Skeletal muscle tissue (tissue), 4 donors: ENCODE measurements around the gene GGT6. TPM values are rescaled to one million over a fixed set of nuclear protein-coding genes. Genes with fewer than 3 reads are reported as not detected.

Experiments used
- H3K27ac ChIP-seq: one replicate; pipeline ENCODE4 v1.7.0; 2013; ENCODE audit warnings: mild to moderate bottlenecking, low read depth, low read length, inconsistent platforms
- H3K27me3 ChIP-seq, 3 donors: one replicate each; pipeline ENCODE4 v1.7.0; 2013; ENCODE audit warnings: low read length in 3 of 3; ENCODE audit not compliant: control insufficient read depth in 3 of 3, insufficient read depth in 3 of 3
- H3K36me3 ChIP-seq, 3 donors: one replicate each; pipeline ENCODE4 v1.7.0; 2013; ENCODE audit warnings: low read length in 3 of 3; ENCODE audit not compliant: control insufficient read depth in 3 of 3, insufficient read depth in 3 of 3
- H3K4me1 ChIP-seq, 3 donors: one replicate each; pipeline ENCODE4 v1.7.0; 2013; ENCODE audit warnings: low read length in 3 of 3, mild to moderate bottlenecking in 3 of 3; ENCODE audit not compliant: control insufficient read depth in 3 of 3, insufficient read depth in 3 of 3
- H3K4me3 ChIP-seq, 3 donors: one replicate each; pipeline ENCODE4 v1.7.0; 2013; ENCODE audit warnings: low read length in 3 of 3
- H3K9ac ChIP-seq, 3 donors: one replicate each; pipeline ENCODE4 v1.7.0; 2013; ENCODE audit warnings: low read length in 3 of 3, mild to moderate bottlenecking in 3 of 3, moderate library complexity in 2 of 3, low read depth in 1 of 3
- H3K9me3 ChIP-seq, 3 donors: one replicate each; pipeline ENCODE4 v1.7.0; 2013; ENCODE audit warnings: low read length in 3 of 3; ENCODE audit not compliant: control insufficient read depth in 3 of 3
- total RNA-seq: library from RNA; depleted of rRNA; stranded (reverse); fragments of >200 nt; gene quantifications from one replicate; pipeline ENCODE4 v1.2.3, GENCODE V29; 2014
- donor health status: Osteomylitis.

The GGT6 gene
- total RNA-seq, 1 donor from 2014 or later = not detected

- Histone ChIP-seq H3K36me3 (no peaks in the 10 kb centered on the region), H3K9ac (peak overlapping the region in 1 of 3 donors; percentile 40), H3K4me3 (no peak overlapping the region), H3K27me3 (no peaks in the 10 kb centered on the region), H3K9me3 (no peaks in the 10 kb centered on the region), H3K27ac (no peak overlapping the region), H3K4me1 (peaks cover 6 to 8% (median 7%) of the 10 kb centered on the region in 3 donors)
These were observed 6.4 kb upstream of the GGT6 start for GRCh38 chr17:4566785-4567184.

GRCh38 chr17:4565209-4566141, 5.1 kb upstream of the GGT6 start:
- Histone ChIP-seq H3K4me1 (peaks cover 6 to 8% (median 7%) of the 10 kb centered on the region in 3 donors), H3K9ac (peak overlapping the region in 1 of 3 donors; percentile 69), H3K27ac (no peak overlapping the region), H3K4me3 (no peak overlapping the region), H3K36me3 (no peaks in the 10 kb centered on the region), H3K9me3 (no peaks in the 10 kb centered on the region), H3K27me3 (no peaks in the 10 kb centered on the region)

- Histone ChIP-seq H3K9me3 (no peaks in the 10 kb centered on the region), H3K36me3 (no peaks in the 10 kb centered on the region), H3K4me3 (no peak overlapping the region), H3K27ac (no peak overlapping the region), H3K27me3 (no peaks in the 10 kb centered on the region), H3K9ac (peak overlapping the region in 1 of 3 donors; percentile 23), H3K4me1 (peaks cover 6 to 8% (median 7%) of the 10 kb centered on the region in 3 donors)
These were observed 1.9 kb upstream of the GGT6 start for GRCh38 chr17:4562015-4562969.

GRCh38 chr17:4560837-4561256, 470 bp upstream of the GGT6 start:
- H3K36me3 ChIP-seq = no peaks in the 10 kb centered on the region
- no peak overlapping the region for H3K9ac ChIP-seq
- no peak overlapping the region for H3K4me3 ChIP-seq
- H3K27me3 ChIP-seq = no peaks in the 10 kb centered on the region
- H3K4me1 ChIP-seq = peaks cover 9 to 11% (median 10%) of the 10 kb centered on the region in 3 donors
- H3K9me3 ChIP-seq = no peaks in the 10 kb centered on the region
- no peak overlapping the region for H3K27ac ChIP-seq

- H3K4me3 ChIP-seq = no peak overlapping the region
- no peaks in the 10 kb centered on the region for H3K9me3 ChIP-seq
- no peaks in the 10 kb centered on the region for H3K36me3 ChIP-seq
- no peak overlapping the region for H3K9ac ChIP-seq
- peaks cover 8 to 12% (median 9%) of the 10 kb centered on the region in 3 donors for H3K4me1 ChIP-seq
- H3K27me3 ChIP-seq = no peaks in the 10 kb centered on the region
- H3K27ac ChIP-seq = no peak overlapping the region
These were observed 411 bp downstream of the GGT6 start for GRCh38 chr17:4559966-4560365.

GRCh38 chr17:4559139-4559791, 1.1 kb downstream of the GGT6 start:
- no peaks in the 10 kb centered on the region for H3K36me3 ChIP-seq
- no peak overlapping the region for H3K4me3 ChIP-seq
- no peaks in the 10 kb centered on the region for H3K9me3 ChIP-seq
- H3K4me1 ChIP-seq = peaks cover 15 to 19% (median 16%) of the 10 kb centered on the region in 3 donors
- H3K9ac ChIP-seq = no peak overlapping the region
- H3K27me3 ChIP-seq = no peaks in the 10 kb centered on the region
- H3K27ac ChIP-seq = no peak overlapping the region

GRCh38 chr17:4558347-4558971, 1.9 kb downstream of the GGT6 start:
- Histone ChIP-seq H3K9me3 (no peaks in the 10 kb centered on the region), H3K36me3 (peaks cover 2 to 3% (median 3%) of the 10 kb centered on the region in 3 donors), H3K27ac (no peak overlapping the region), H3K27me3 (no peaks in the 10 kb centered on the region), H3K4me1 (peaks cover 21 to 26% (median 21%) of the 10 kb centered on the region in 3 donors), H3K9ac (no peak overlapping the region), H3K4me3 (no peak overlapping the region)

- no peak overlapping the region for H3K27ac ChIP-seq
- H3K9ac ChIP-seq = no peak overlapping the region
- H3K4me3 ChIP-seq = no peak overlapping the region
- H3K27me3 ChIP-seq = no peaks in the 10 kb centered on the region
- H3K36me3 ChIP-seq = peaks cover 3 to 9% (median 5%) of the 10 kb centered on the region in 3 donors
- H3K9me3 ChIP-seq = no peaks in the 10 kb centered on the region
- H3K4me1 ChIP-seq = peaks cover 21 to 26% (median 21%) of the 10 kb centered on the region in 3 donors
These were observed 2.6 kb downstream of the GGT6 start for GRCh38 chr17:4557626-4558346.

- no peaks in the 10 kb centered on the region for H3K9me3 ChIP-seq
- no peak overlapping the region for H3K9ac ChIP-seq
- H3K27ac ChIP-seq = no peak overlapping the region
- H3K4me3 ChIP-seq = no peak overlapping the region
- peaks cover 9 to 16% (median 11%) of the 10 kb centered on the region in 3 donors for H3K36me3 ChIP-seq
- peaks cover 21 to 23% (median 21%) of the 10 kb centered on the region in 3 donors for H3K4me1 ChIP-seq
- H3K27me3 ChIP-seq = no peaks in the 10 kb centered on the region
These were observed 3.4 kb downstream of the GGT6 start for GRCh38 chr17:4556996-4557395.
